Esophagus squamous epithelium (tissue), 5 donors: Measurements from ENCODE around the gene NSUN3. TPM values are rescaled to one million over a fixed set of nuclear protein-coding genes. Genes with fewer than 3 reads are reported as not detected.

Experiments used
- DNase-seq: peaks from one replicate; lab custom pipeline; 2025; lab: John Stamatoyannopoulos, UW
- H3K27ac ChIP-seq, 4 donors: fragments of 200-600 bp; sonication (generic); one replicate each; pipeline ENCODE4 v1.5.1; 2016 to 2019; ENCODE audit warnings: mild to moderate bottlenecking in 1 of 4
- H3K27me3 ChIP-seq, 4 donors: fragments of 200-600 bp; sonication (generic); 1 replicate in 3 of 4; 2 replicates in 1 of 4; pipeline versions ENCODE4 v1.5.1 to v1.6.0; 2017 to 2021; ENCODE audit warnings: antibody characterized with exemption in 1 of 4
- H3K36me3 ChIP-seq, 3 donors: fragments of 200-600 bp; sonication (generic); one replicate each; pipeline ENCODE4 v1.5.1; 2016 to 2019
- H3K4me1 ChIP-seq, 3 donors: fragments of 200-600 bp; sonication (generic); one replicate each; pipeline ENCODE4 v1.5.1; 2017 to 2019
- H3K4me3 ChIP-seq, 4 donors: fragments of 200-600 bp; sonication (generic); 1 replicate in 3 of 4; 2 replicates in 1 of 4; pipeline ENCODE4 v1.5.1; 2016 to 2019; ENCODE audit warnings: mild to moderate bottlenecking in 2 of 4, moderate library complexity in 1 of 4
- H3K9me3 ChIP-seq, 3 donors: fragments of 200-600 bp; sonication (generic); one replicate each; pipeline ENCODE4 v1.5.1; 2016 to 2019
- POLR2A ChIP-seq, 4 donors: fragments of 450-650 bp; IDR thresholded peaks; one replicate each; pipeline ENCODE4 v1.6.1; 2017; ENCODE audit warnings: antibody characterized with exemption in 4 of 4, mild to moderate bottlenecking in 4 of 4, moderate library complexity in 3 of 4
- WGBS, 2 donors: methylation state at CpG; one replicate each; pipeline ENCODE4 v1.1.5; 2018; 5-methylcytosine and 5-hydroxymethylcytosine counted together
- intact Hi-C: fragments of 100-400 bp; cut with DNase I; formaldehyde crosslinking; loops from one replicate; pipeline ENCODE4 v1.15.0; 2022
- total RNA-seq, 4 donors: library from RNA; depleted of rRNA; stranded (reverse); fragments of >200 nt; gene quantifications; one replicate each; pipeline ENCODE4 v1.1.0, GENCODE V29; 2016
- TF ChIP-seq, protein P1 (sequence below), 6 experiments: fragments of 450-650 bp in 4 of 6; fragments of 200-600 bp in 2 of 6; sonication (generic) in 2 of 6; IDR thresholded peaks; one replicate each; pipeline ENCODE4 v1.5.1; 2016 to 2019; ENCODE audit warnings: antibody characterized with exemption in 6 of 6, mild to moderate bottlenecking in 4 of 6, moderate library complexity in 4 of 6
- donor health status: DM: yes; HTN: yes; CAD: no.

NSUN3 gene
- total RNA-seq, 4 donors from 2014 or later, result 3.6 to 13.2 (median 6.7) TPM

DNA sequence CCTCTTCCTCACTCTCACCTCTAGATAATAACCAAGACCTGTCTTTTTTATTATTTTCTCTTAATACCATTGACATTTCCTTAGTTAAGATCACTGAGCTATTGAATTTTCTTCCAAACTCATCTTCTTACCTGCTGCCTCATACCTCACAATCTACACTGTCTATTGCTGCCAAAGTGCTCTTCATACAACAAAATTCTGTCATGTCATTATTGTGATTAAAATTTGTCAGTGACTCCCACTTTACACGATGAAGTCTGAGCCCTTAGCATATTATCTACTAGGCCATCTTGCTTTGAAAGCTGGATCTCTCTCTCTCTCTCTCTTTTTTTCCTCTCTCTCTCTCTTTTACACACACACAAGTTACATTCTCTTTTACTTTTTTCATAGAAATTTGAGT, 73.3 kb downstream of the NSUN3 start:
- no peaks in the 10 kb centered on the region for H3K36me3 ChIP-seq
- H3K4me3 ChIP-seq, result no peak overlapping the region
- no peaks in the 10 kb centered on the region for H3K27me3 ChIP-seq
- no peak for DNase-seq
- TF ChIP-seq, protein P1, sequence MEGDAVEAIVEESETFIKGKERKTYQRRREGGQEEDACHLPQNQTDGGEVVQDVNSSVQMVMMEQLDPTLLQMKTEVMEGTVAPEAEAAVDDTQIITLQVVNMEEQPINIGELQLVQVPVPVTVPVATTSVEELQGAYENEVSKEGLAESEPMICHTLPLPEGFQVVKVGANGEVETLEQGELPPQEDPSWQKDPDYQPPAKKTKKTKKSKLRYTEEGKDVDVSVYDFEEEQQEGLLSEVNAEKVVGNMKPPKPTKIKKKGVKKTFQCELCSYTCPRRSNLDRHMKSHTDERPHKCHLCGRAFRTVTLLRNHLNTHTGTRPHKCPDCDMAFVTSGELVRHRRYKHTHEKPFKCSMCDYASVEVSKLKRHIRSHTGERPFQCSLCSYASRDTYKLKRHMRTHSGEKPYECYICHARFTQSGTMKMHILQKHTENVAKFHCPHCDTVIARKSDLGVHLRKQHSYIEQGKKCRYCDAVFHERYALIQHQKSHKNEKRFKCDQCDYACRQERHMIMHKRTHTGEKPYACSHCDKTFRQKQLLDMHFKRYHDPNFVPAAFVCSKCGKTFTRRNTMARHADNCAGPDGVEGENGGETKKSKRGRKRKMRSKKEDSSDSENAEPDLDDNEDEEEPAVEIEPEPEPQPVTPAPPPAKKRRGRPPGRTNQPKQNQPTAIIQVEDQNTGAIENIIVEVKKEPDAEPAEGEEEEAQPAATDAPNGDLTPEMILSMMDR (IDR thresholded peaks at IDR 0.05), result no peak
- TF ChIP-seq POLR2A (IDR thresholded peaks at IDR 0.05), result no peak
- H3K27ac ChIP-seq, result no peak overlapping the region
- H3K9me3 ChIP-seq, result no peaks in the 10 kb centered on the region
- H3K4me1 ChIP-seq, result no peaks in the 10 kb centered on the region
- 78 to 81% methylated on average over 1 of the region's 1 CpG for WGBS, 2 donors
- intact Hi-C loops, result no loop called here

DNA sequence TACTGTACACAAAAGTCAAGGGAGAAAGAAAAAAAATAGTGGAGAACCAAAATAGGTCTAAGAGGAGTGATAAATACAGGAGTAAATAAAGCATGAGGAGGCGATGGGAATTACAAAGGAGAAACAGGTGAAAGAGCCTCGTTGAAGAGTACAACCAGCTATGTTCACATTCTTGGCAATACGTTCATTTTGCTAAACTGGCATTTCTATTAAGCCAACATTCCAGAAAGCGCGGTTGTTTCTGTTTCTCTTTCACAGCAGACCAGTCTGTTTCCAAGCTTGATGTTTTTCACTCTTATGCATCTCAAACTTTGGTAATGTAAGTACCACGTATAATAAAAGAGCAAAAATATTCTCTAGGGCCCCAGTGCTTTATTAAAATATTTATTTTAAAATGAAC, 74.5 kb downstream of the NSUN3 start:
- no peak for DNase-seq
- Histone ChIP-seq H3K4me3 (no peak overlapping the region), H3K36me3 (no peaks in the 10 kb centered on the region), H3K27me3 (no peaks in the 10 kb centered on the region), H3K27ac (no peak overlapping the region), H3K4me1 (no peaks in the 10 kb centered on the region), H3K9me3 (no peaks in the 10 kb centered on the region)
- TF ChIP-seq POLR2A (IDR thresholded peaks at IDR 0.05), result no peak
- TF ChIP-seq, protein P1 (IDR thresholded peaks at IDR 0.05), result no peak
- 33 to 38% methylated on average over 6 of the region's 6 CpGs for WGBS, 2 donors
- intact Hi-C loops, result no loop called here

DNA sequence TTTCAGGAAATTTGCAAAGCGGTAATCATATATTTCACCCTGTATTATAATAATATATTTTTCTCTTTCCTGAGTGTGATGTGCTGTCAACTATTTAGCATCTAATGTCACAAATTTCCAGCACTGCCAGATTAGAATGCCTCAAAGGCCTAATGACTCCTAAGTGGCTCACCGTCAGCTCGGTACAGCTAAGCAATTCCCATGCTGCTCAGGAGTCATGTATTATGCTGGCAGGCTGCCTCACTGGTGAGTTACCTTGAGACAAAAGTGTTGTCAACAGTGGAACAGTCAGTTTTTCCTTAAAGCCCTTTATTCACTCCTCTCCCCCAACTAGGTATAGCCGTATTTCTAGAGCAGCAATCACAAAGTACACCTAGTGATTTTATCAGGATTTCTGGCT, 83.6 kb downstream of the NSUN3 start:
- TF ChIP-seq, protein P1 (IDR thresholded peaks at IDR 0.05), result no peak
- TF ChIP-seq POLR2A (IDR thresholded peaks at IDR 0.05), result no peak
- no peaks in the 10 kb centered on the region for H3K4me1 ChIP-seq
- no peaks in the 10 kb centered on the region for H3K27me3 ChIP-seq
- H3K36me3 ChIP-seq, result no peaks in the 10 kb centered on the region
- intact Hi-C loops, result no loop called here
- no peak for DNase-seq
- WGBS, 2 donors, result 57 to 85% methylated on average over 4 of the region's 4 CpGs
- no peaks in the 10 kb centered on the region for H3K9me3 ChIP-seq
- no peak overlapping the region for H3K27ac ChIP-seq
- no peak overlapping the region for H3K4me3 ChIP-seq

DNA sequence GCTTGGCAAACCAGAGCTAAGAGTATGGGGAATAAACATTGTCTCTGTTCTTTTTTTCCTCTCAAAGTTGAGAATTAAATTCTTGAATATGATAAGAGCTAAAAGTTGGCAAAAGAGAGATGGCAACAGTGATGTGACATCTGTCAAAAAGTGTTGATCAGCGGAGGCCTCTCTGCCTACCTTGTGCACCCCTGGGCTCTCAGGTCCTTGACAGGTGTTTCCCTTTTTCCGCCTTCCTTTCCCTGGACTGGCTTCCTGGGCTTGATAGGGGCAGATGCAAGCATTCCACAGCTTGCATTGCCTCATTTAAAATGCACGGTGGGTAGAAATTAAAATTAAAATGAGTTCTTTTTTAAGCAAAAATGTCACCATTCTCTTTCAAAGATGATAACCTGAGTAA, 84.2 kb downstream of the NSUN3 start:
- DNase-seq, result no peak
- no peaks in the 10 kb centered on the region for H3K36me3 ChIP-seq
- TF ChIP-seq POLR2A (IDR thresholded peaks at IDR 0.05), result no peak
- TF ChIP-seq, protein P1 (IDR thresholded peaks at IDR 0.05), result no peak
- H3K4me1 ChIP-seq, result no peaks in the 10 kb centered on the region
- no peaks in the 10 kb centered on the region for H3K27me3 ChIP-seq
- H3K9me3 ChIP-seq, result no peaks in the 10 kb centered on the region
- intact Hi-C loops, result no loop called here
- no peak overlapping the region for H3K4me3 ChIP-seq
- H3K27ac ChIP-seq, result no peak overlapping the region
- 78 to 86% methylated on average over 3 of the region's 3 CpGs for WGBS, 2 donors

DNA sequence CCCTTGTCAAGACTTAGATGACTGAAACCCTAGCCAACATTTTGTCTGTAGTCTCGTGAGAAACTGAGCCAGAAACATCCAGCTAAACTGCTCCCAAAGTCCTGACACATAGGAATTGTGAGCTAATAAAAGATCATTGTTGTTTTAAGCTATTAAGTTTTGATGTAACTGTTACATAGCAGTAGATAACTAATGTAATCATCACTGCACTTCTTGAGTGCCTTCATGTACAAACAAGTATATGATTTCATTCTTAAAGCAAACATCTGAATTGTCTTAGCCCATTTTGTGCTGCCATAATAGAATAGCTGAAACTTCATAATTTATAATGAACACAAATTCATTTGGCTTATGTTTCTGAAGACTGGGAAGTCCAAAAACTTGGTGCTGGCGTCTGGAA, 87.3 kb downstream of the NSUN3 start:
- TF ChIP-seq, protein P1 (IDR thresholded peaks at IDR 0.05), result no peak
- TF ChIP-seq POLR2A (IDR thresholded peaks at IDR 0.05), result no peak
- H3K36me3 ChIP-seq, result no peaks in the 10 kb centered on the region
- no peak overlapping the region for H3K4me3 ChIP-seq
- no peaks in the 10 kb centered on the region for H3K4me1 ChIP-seq
- H3K9me3 ChIP-seq, result no peaks in the 10 kb centered on the region
- no peaks in the 10 kb centered on the region for H3K27me3 ChIP-seq
- intact Hi-C loops, result no loop called here
- no peak overlapping the region for H3K27ac ChIP-seq
- WGBS, 2 donors, result 24 to 33% methylated on average over 2 of the region's 2 CpGs
- DNase-seq, result no peak
